HepG2 (cell line): Measurements from ENCODE around the gene WDR19. TPM values are rescaled to one million over a fixed set of nuclear protein-coding genes. Genes with fewer than 3 reads are reported as not detected.
A peak's percentile ranks its signal among the peaks of the same experiment; 100 is the strongest.

ENCODE experiments used
- BHLHE40 ChIP-seq: IDR thresholded peaks from 2 replicates; pipeline ENCODE4 v1.6.1; 2011; ENCODE audit warnings: low read length, improper control_type of control experiment
- EEA1 ChIP-seq: sonication (generic); formaldehyde crosslinking; IDR thresholded peaks from 2 replicates; pipeline ENCODE4 v1.5.1; 2020; ENCODE audit warnings: mild to moderate bottlenecking, missing genetic modification reagents, borderline replicate concordance
- KLF15 ChIP-seq: sonication (generic); formaldehyde crosslinking; IDR thresholded peaks from 2 replicates; pipeline ENCODE4 v1.8.1; 2023; ENCODE audit warnings: borderline replicate concordance, mild to moderate bottlenecking, inconsistent platforms, missing genetic modification reagents, mixed read lengths
- LCORL ChIP-seq, 2 experiments: fragments of 450-650 bp in 1 of 2; sonication (generic) in 1 of 2; formaldehyde crosslinking in 1 of 2; IDR thresholded peaks; 2 replicates each; pipeline versions ENCODE4 v1.5.0 to v1.6.1; 2017 to 2020; ENCODE audit warnings: antibody characterized with exemption in 1 of 2, missing genetic modification reagents in 1 of 2
- MED8 ChIP-seq: sonication (generic); formaldehyde crosslinking; IDR thresholded peaks from 2 replicates; pipeline ENCODE4 v1.8.1; 2023; ENCODE audit warnings: mild to moderate bottlenecking, missing genetic modification reagents; ENCODE audit not compliant: insufficient replicate concordance
- MEIS1 ChIP-seq: sonication (generic); formaldehyde crosslinking; IDR thresholded peaks from 2 replicates; pipeline ENCODE4 v1.9.0; 2021; ENCODE audit warnings: mild to moderate bottlenecking, missing genetic modification reagents, moderate library complexity, borderline replicate concordance
- MIER2 ChIP-seq: IDR thresholded peaks from 2 replicates; pipeline ENCODE4 v1.6.1; 2016; ENCODE audit warnings: missing biosample characterization, missing genetic modification reagents
- RARA ChIP-seq: IDR thresholded peaks from 2 replicates; pipeline ENCODE4 v1.6.1; 2016; ENCODE audit warnings: missing genetic modification reagents, missing compliant biosample characterization
- RCOR2 ChIP-seq: IDR thresholded peaks from 2 replicates; pipeline ENCODE4 v1.6.1; 2016; ENCODE audit warnings: missing biosample characterization, missing genetic modification reagents
- SAFB2 ChIP-seq: sonication (generic); formaldehyde crosslinking; IDR thresholded peaks from 2 replicates; pipeline ENCODE4 v1.5.1; 2020; ENCODE audit warnings: missing genetic modification reagents, low read depth, mild to moderate bottlenecking, borderline replicate concordance
- SMAD9 ChIP-seq: sonication (generic); formaldehyde crosslinking; IDR thresholded peaks from 2 replicates; pipeline ENCODE4 v1.5.1; 2020; ENCODE audit warnings: mild to moderate bottlenecking, missing genetic modification reagents
- SUZ12 ChIP-seq: fragments of 150-350 bp; IDR thresholded peaks from 2 replicates; pipeline ENCODE4 v1.6.1; 2014; ENCODE audit warnings: low read depth, low read length
- THAP11 ChIP-seq: IDR thresholded peaks from 2 replicates; pipeline ENCODE4 v1.6.1; 2016; ENCODE audit warnings: missing biosample characterization, missing genetic modification reagents
- YEATS2 ChIP-seq: sonication (generic); formaldehyde crosslinking; IDR thresholded peaks from 2 replicates; pipeline ENCODE4 v1.4.0; 2020; ENCODE audit warnings: missing genetic modification reagents, borderline replicate concordance
- ZFP37 ChIP-seq: sonication (generic); formaldehyde crosslinking; IDR thresholded peaks from 2 replicates; pipeline ENCODE4 v1.4.0; 2020; ENCODE audit warnings: missing genetic modification reagents, borderline replicate concordance
- ZFX ChIP-seq: sonication (generic); formaldehyde crosslinking; IDR thresholded peaks from 2 replicates; pipeline ENCODE4 v1.4.0; 2020; ENCODE audit warnings: mild to moderate bottlenecking, low read depth, missing genetic modification reagents, moderate library complexity
- ZNF121 ChIP-seq: sonication (generic); formaldehyde crosslinking; IDR thresholded peaks from 2 replicates; pipeline ENCODE4 v1.5.0; 2020; ENCODE audit warnings: mild to moderate bottlenecking, missing genetic modification reagents
- ZNF335 ChIP-seq: sonication (generic); formaldehyde crosslinking; IDR thresholded peaks from 2 replicates; pipeline ENCODE4 v1.4.0; 2020; ENCODE audit warnings: missing genetic modification reagents
- ZNF34 ChIP-seq: sonication (generic); formaldehyde crosslinking; IDR thresholded peaks from 2 replicates; pipeline ENCODE4 v1.4.0; 2020; ENCODE audit warnings: mild to moderate bottlenecking, missing genetic modification reagents, borderline replicate concordance
- ZNF431 ChIP-seq: sonication (generic); formaldehyde crosslinking; IDR thresholded peaks from 2 replicates; pipeline ENCODE4 v1.9.0; 2022; ENCODE audit warnings: missing genetic modification reagents, low read depth, mild to moderate bottlenecking, borderline replicate concordance
- ZNF510 ChIP-seq: sonication (generic); formaldehyde crosslinking; IDR thresholded peaks from 2 replicates; pipeline ENCODE4 v1.4.0; 2020; ENCODE audit warnings: low read depth, mild to moderate bottlenecking, missing genetic modification reagents
- ZNF569 ChIP-seq: sonication (generic); formaldehyde crosslinking; IDR thresholded peaks from 2 replicates; pipeline ENCODE4 v1.5.0; 2020; ENCODE audit warnings: mild to moderate bottlenecking, missing genetic modification reagents, moderate library complexity, borderline replicate concordance
- ZNF766 ChIP-seq: sonication (generic); formaldehyde crosslinking; IDR thresholded peaks from 2 replicates; pipeline ENCODE4 v1.5.0; 2020; ENCODE audit warnings: missing genetic modification reagents, borderline replicate concordance
- polyA plus RNA-seq, 8 experiments: library from polyadenylated mRNA; depleted of rRNA in 3 of 8; stranded (reverse) in 7 of 8; unstranded in 1 of 8; fragments of >200 nt; fragmentation: Illumina TruSeq in 4 of 8; extraction: Trizol in 4 of 8; gene quantifications; 2 replicates each; pipeline versions ENCODE4 v1.2.1 to v1.2.3, GENCODE V29; 2011 to 2016; ENCODE audit warnings: low read depth in 4 of 8, missing spikeins in 1 of 8, mixed read lengths in 1 of 8; ENCODE audit not compliant: insufficient read depth in 1 of 8
- total RNA-seq, 5 experiments: library from RNA; depleted of rRNA; stranded (reverse); fragments of >200 nt; fragmentation: Illumina TruSeq; extraction: Trizol; gene quantifications; 2 replicates each; pipeline ENCODE4 v1.2.3, GENCODE V29; 2016; ENCODE audit warnings: low read depth in 1 of 5
- TF ChIP-seq, protein P1 (sequence below): sonication (generic); formaldehyde crosslinking; IDR thresholded peaks from 2 replicates; pipeline ENCODE4 v1.5.0; 2020; ENCODE audit warnings: mild to moderate bottlenecking, missing genetic modification reagents
- TF ChIP-seq, protein P2 (sequence below): IDR thresholded peaks from 2 replicates; pipeline ENCODE4 v1.4.0; 2020; ENCODE audit warnings: mild to moderate bottlenecking, missing genetic modification reagents

WDR19 gene
- total and polyA plus RNA-seq, 2 of the 13 experiments (the other 11 are each of a cell fraction or from before 2014, with no cell fraction given), result 22.9 to 34.1 TPM

DNA sequence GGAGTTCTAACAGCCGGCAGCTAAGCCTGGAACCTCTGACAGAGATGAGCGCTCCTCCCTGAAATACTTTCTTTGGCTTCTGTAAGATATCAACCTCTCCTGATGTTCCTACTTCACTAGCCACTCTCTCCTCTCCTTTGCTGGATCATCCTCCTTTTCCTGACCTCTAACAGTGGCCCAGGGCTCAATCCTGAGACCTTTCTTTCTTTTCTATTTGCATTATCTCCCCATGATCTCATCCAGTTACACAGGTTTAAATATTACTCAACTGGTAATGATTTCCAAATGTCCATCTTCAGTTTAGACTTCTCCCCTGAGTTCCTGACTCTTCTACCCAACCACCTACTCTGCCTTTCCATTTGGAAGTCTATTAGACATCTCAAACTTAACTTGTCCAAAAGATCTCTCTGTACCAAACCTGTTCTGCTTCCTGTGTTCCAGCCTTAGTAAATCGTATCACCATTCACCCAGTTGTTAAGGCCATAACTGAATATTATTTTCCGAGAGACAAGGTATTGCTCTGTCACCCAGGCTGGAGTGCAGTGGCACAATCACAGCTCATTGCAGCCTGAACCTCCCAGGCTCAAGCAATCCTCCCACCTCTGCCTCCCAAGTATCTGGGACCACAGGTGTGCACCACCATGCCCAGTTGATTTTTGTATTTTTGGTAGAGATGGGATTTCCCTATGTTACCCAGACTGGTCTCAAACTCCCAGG lies 142.7 kb downstream of the WDR19 start (continued):
- no peak for TF ChIP-seq KLF15 (CRISPR knock-in tag)
- TF ChIP-seq, protein P1, sequence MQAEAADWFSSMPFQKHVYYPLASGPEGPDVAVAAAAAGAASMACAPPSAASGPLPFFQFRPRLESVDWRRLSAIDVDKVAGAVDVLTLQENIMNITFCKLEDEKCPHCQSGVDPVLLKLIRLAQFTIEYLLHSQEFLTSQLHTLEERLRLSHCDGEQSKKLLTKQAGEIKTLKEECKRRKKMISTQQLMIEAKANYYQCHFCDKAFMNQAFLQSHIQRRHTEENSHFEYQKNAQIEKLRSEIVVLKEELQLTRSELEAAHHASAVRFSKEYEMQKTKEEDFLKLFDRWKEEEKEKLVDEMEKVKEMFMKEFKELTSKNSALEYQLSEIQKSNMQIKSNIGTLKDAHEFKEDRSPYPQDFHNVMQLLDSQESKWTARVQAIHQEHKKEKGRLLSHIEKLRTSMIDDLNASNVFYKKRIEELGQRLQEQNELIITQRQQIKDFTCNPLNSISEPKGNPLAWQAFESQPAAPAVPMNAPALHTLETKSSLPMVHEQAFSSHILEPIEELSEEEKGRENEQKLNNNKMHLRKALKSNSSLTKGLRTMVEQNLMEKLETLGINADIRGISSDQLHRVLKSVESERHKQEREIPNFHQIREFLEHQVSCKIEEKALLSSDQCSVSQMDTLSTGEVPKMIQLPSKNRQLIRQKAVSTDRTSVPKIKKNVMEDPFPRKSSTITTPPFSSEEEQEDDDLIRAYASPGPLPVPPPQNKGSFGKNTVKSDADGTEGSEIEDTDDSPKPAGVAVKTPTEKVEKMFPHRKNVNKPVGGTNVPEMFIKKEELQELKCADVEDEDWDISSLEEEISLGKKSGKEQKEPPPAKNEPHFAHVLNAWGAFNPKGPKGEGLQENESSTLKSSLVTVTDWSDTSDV (CRISPR knock-in tag), result no peak
- TF ChIP-seq MIER2 (CRISPR knock-in tag), result no peak
- no peak for TF ChIP-seq ZNF766
- no peak for TF ChIP-seq ZNF121
- no peak for TF ChIP-seq YEATS2 (CRISPR knock-in tag)
- TF ChIP-seq EEA1 (CRISPR knock-in tag), result no peak
- TF ChIP-seq MED8 (CRISPR knock-in tag), result no peak
- no peak for TF ChIP-seq LCORL (IDR thresholded peaks at IDR 0.05)
- TF ChIP-seq LCORL (CRISPR knock-in tag; IDR thresholded peaks at IDR 0.05), result no peak
- TF ChIP-seq, protein P2, sequence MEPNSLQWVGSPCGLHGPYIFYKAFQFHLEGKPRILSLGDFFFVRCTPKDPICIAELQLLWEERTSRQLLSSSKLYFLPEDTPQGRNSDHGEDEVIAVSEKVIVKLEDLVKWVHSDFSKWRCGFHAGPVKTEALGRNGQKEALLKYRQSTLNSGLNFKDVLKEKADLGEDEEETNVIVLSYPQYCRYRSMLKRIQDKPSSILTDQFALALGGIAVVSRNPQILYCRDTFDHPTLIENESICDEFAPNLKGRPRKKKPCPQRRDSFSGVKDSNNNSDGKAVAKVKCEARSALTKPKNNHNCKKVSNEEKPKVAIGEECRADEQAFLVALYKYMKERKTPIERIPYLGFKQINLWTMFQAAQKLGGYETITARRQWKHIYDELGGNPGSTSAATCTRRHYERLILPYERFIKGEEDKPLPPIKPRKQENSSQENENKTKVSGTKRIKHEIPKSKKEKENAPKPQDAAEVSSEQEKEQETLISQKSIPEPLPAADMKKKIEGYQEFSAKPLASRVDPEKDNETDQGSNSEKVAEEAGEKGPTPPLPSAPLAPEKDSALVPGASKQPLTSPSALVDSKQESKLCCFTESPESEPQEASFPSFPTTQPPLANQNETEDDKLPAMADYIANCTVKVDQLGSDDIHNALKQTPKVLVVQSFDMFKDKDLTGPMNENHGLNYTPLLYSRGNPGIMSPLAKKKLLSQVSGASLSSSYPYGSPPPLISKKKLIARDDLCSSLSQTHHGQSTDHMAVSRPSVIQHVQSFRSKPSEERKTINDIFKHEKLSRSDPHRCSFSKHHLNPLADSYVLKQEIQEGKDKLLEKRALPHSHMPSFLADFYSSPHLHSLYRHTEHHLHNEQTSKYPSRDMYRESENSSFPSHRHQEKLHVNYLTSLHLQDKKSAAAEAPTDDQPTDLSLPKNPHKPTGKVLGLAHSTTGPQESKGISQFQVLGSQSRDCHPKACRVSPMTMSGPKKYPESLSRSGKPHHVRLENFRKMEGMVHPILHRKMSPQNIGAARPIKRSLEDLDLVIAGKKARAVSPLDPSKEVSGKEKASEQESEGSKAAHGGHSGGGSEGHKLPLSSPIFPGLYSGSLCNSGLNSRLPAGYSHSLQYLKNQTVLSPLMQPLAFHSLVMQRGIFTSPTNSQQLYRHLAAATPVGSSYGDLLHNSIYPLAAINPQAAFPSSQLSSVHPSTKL (CRISPR knock-in tag), result peak; percentile 63; the same call in 1 of the 2 replicates
- 0 out of 2 replicates have a peak, but pooled peaks have one; percentile 26 for TF ChIP-seq THAP11 (CRISPR knock-in tag)
- no peak for TF ChIP-seq ZNF431 (CRISPR knock-in tag)
- no peak for TF ChIP-seq SAFB2 (CRISPR knock-in tag)
- TF ChIP-seq ZNF510 (CRISPR knock-in tag), result no peak
- TF ChIP-seq SUZ12, result no peak
- no peak for TF ChIP-seq ZFX
- TF ChIP-seq ZNF569 (CRISPR knock-in tag), result no peak
- TF ChIP-seq MEIS1 (CRISPR knock-in tag), result no peak
- peak; percentile 23; the same call in 1 of the 2 replicates for TF ChIP-seq RARA (CRISPR knock-in tag)
- TF ChIP-seq RCOR2, result peak; percentile 36; the same call in 1 of the 2 replicates
- no peak for TF ChIP-seq ZNF335
- TF ChIP-seq BHLHE40, result no peak
- no peak for TF ChIP-seq SMAD9 (CRISPR knock-in tag)
- TF ChIP-seq ZFP37 (CRISPR knock-in tag), result no peak
- no peak for TF ChIP-seq ZNF34 (CRISPR knock-in tag)
